Measurements from ENCODE around the gene MLEC.
"Not testable (repeated sequence)": the region's sequence is repeated elsewhere in the genome, so short reads cannot be mapped to it uniquely, and the experiment has no call there.

MLEC gene

GRCh38 chr12:120661432-120661831 lies 25.5 kb upstream of the MLEC start:
- in situ Hi-C loops (cut with MboI; ENCODE audit: low sequenced_read_pairs): no loop called here

- in situ Hi-C loops (cut with MboI; ENCODE audit: low sequenced_read_pairs): no loop called here
Observed at GRCh38 chr12:120662879-120663278, 24.1 kb upstream of the MLEC start.

- in situ Hi-C loops (cut with MboI; ENCODE audit: low sequenced_read_pairs): no loop called here
Observed at GRCh38 chr12:120663741-120664140, 23.2 kb upstream of the MLEC start.

DNA sequence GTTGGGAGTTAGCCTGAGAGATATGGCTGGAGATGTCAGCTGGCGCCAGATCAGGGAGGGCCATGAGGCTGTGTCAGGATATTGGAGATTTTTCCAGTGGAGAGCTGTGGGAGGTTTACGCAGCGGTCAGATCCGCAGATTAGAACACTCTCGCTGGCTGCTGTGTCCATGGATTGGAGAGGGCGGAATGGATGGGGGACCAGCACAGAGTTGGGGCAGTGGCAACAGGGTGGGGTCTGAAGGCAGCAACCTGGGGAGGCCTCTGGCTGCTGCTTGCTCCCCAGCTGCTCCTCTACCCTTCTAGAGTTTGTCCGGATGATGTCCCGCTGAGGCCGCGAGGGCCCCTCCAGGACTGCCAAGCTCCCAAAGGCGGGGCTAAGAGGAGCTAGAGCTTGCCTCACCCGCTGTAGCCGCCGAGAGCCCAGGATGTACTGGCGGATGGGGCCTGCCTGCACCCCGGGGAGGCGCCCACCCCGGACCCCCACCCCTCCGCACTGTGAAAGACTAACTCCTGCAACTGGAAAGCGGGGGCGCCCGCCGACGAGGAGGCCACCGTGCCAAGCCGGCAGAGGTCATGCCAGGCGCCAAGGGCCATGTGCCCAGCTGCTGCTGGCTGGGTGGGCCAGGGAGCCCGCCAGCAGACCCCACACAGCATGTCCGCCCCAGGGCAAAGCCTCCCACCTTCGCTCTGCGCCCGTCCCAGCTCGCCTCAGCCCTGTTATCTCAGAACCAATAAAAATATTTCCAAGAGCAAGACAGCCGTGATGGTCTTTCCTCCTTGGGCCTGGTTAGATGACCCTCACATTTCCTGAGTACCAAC lies 20.2 kb upstream of the MLEC start:
- in situ Hi-C loops (cut with MboI; ENCODE audit: low sequenced_read_pairs): no loop called here

DNA sequence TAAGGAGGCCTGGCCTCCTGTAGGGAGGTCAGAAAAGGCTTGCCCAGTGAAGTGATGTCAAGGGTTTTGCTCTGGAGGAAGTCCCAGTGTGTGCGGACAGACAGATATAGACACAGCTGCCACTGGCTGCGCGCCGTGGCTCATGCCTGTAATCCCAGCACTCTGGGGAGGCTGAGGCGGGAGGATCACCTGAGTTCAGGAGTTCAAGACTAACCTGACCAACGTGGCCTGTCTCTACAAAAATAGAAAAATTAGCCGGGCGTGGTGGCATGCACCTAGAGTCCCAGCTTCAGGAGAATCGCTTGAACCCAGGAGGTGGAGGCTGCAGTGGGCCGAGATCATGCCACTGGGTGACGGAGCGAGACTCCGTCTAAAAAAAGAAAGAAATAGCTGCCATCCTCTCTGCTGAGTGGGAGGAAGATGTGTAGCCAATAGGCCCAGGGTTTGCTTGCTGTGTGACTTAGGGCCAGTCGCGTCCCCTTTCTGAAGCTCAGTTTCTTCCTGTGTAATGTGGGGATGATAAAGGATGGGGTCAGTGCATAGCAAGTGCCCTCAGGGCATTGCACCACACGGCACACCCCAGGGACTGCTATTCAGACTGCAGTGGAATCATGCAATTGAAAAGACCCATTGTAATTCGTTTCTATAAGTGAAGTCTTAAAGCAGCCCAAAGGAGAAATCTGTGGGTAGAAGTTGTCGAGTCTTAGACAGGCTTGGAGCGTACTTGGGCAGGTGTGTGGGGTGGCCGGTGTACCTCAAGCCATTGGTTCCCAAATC lies 18.7 kb upstream of the MLEC start:
- in situ Hi-C loops (cut with MboI; ENCODE audit: low sequenced_read_pairs): no loop called here

GRCh38 chr12:120668868-120669840 lies 17.8 kb upstream of the MLEC start:
- in situ Hi-C loops (cut with MboI; ENCODE audit: low sequenced_read_pairs): no loop called here

DNA sequence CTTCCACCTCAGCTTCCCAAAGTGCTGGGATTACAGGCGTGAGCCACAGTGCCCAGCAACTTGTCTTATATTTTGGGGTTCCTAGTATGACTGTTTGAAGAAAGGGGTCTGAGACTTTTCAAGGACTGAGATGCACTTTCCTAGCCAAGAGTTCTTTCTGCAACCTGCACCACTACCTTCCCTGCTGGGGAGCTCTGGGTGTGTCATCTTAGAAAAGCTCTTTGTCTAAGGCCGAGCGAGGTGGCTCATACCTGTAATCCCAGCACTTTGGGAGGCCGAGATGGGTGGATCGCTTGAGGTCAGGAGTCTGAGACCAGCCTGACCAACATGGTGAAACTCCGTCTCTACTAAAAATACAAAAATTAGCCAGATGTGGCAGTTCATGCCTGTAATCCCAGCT lies 16.7 kb upstream of the MLEC start:
- in situ Hi-C loops (cut with MboI; ENCODE audit: low sequenced_read_pairs): not testable (repeated sequence)

DNA sequence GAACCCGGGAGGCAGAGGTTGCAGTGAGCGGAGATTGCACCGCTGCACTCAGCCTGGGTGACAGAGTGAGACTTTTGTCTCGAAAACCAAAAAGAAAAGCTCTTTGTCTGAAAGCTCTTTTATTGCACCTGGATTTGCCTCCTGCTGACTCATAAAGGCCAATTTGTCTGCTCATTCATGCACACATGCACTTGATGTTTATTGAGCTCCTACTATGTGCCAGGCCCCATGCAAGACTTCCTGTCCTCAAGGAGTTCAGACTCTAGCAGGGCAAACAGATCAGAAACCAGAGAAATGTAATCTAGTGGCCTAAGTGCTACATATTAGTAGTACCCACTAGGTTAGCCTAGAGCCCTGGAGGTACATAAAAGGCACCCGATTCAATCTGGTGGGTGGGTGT lies 16.3 kb upstream of the MLEC start:
- in situ Hi-C loops (cut with MboI; ENCODE audit: low sequenced_read_pairs): no loop called here

DNA sequence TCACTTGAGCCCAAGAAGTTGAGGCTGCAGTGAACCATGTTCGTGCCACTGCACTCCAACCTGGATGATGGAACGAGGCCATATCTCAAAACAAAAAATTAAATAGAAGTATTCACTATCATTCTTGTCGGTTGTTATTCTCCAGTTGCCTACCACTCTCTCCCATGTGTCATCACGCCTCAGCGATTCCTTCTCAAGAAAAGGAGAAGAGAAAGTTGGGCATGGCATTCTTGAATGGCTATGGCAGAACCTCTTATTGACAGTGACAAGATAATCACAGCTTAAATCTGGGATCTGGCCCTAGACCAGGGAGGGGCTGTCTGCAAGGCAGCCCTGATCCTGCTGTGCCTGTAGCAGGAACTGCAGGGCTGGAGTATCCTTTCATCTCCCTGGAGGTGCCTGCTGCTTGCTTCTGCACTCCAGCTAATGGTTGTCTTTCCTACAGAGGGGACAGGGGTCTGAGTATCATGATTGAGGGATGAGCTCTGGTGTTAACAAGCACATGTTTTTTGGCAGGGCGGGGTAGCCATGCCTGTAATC lies 12.8 kb upstream of the MLEC start:
- in situ Hi-C loops (cut with MboI; ENCODE audit: low sequenced_read_pairs): no loop called here

- in situ Hi-C loops (cut with MboI; ENCODE audit: low sequenced_read_pairs): no loop called here
Observed at GRCh38 chr12:120677765-120678473, 9.0 kb upstream of the MLEC start.

DNA sequence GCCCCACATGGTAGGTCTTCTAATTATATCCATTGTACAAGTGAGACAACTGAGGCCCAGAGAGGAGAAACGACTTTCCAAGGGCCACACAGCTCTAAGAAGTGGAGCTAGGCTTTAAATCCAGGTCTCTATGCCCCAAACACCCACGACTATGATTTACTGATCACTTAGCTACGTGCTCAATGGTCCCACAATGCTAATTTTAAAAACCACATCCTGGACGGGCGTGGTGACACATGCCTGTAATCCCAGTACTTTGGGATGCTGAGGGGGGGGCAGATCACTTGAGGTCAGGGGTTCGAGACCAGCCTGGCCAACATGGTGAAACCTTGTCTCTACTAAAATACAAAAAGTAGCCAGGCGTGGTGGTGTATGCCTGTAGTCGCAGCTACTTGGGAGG lies 8.4 kb upstream of the MLEC start:
- in situ Hi-C loops (cut with MboI; ENCODE audit: low sequenced_read_pairs): no loop called here

DNA sequence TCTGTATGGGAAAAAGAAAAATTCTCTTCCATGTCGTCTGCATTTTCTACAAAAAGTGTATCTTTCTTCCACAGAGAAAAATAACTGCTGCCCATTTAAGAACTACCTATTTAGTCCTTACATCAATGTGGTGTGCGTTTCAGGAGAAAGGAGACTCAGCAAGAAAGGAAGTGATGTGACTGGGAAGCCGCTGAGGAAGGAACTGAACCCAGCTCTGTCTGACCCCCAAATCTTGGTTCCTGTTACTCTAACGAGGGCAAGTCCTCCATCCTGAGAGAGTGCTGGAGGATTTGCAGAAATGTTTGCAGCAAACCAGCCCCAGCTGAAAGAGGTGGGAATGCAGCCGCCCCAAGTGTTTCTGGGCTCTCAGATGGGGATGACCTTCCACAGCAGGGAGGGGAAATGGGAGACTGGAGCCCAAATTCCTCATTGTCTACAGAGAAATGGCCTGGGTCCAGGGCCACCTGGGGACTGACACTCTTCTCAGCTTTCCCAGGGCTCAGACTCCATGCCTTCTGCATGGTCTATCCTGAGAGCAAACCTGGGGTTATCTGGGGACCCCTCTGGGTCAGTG lies 6.7 kb upstream of the MLEC start:
- in situ Hi-C loops (cut with MboI; ENCODE audit: low sequenced_read_pairs): no loop called here

DNA sequence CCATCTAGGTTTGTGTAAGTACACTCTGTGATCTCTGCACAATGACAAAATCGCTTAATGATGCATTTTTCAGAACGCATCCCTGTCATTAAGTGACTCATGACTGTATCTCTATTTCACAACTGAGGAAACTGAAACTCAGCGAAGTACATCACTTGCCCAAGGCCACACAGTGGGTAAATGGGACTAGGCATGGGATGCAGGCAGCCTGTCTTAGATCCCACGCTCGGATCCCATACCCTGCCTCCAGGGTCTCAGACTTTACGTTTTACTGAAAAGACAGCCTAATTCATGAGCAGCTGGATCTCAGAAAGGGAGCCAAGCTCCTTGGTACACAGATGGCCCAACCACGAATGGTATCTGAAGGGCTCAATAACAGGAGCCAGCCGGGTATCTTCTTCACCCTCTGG lies 2.4 kb upstream of the MLEC start:
- in situ Hi-C loops (cut with MboI; ENCODE audit: low sequenced_read_pairs): no loop called here

DNA sequence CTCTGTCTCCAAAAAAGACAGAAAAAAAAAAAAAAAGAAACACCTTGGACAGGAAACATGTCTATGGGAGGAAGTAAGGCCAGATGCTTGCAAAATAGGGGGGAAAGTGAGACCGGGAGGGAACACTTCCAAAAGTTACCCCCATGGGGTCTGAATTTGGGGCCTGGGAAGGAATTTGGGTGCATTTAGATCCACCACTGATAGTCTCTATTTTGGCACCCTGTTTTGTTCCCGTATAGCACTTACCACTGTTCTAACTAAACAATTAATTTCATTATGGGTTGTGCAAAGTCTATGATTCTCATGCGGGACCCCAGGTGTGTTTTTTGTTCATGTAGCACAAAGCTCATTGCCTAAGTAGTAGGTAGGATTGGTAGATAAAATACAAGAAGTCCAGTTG lies 1.4 kb upstream of the MLEC start:
- in situ Hi-C loops (cut with MboI; ENCODE audit: low sequenced_read_pairs): no loop called here

DNA sequence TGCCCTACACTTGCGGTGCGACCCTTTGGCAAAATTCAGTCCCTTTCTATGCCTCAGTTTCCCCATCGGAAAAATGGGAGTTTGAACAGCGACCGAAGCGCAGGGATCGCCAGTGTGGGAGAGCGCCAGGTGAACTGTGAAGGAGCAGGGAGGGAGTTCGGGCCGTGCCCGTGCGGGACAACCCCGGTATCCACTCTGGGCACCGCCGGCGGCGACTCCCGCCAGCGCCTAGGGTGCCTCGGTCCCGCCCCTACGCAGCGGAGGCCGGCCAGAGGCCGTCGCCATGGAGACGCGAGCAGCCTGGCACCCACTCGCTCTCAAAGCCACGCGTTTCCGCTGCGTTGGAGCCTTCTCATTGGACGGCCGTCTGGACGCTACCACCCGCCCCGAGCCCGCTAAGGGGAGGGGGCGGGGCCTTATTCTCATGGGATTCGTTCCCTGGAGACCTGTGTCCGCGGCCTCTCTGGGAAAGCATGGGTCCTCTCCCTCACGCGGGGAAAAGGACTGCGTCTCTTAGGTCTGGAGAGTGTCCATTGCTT lies 729 bp upstream of the MLEC start:
- in situ Hi-C loops (cut with MboI; ENCODE audit: low sequenced_read_pairs): no loop called here

- in situ Hi-C loops (cut with MboI; ENCODE audit: low sequenced_read_pairs): no loop called here
Observed at GRCh38 chr12:120687578-120688289, 785 bp downstream of the MLEC start.

GRCh38 chr12:120688527-120689071 lies 1.6 kb downstream of the MLEC start:
- in situ Hi-C loops (cut with MboI; ENCODE audit: low sequenced_read_pairs): no loop called here

DNA sequence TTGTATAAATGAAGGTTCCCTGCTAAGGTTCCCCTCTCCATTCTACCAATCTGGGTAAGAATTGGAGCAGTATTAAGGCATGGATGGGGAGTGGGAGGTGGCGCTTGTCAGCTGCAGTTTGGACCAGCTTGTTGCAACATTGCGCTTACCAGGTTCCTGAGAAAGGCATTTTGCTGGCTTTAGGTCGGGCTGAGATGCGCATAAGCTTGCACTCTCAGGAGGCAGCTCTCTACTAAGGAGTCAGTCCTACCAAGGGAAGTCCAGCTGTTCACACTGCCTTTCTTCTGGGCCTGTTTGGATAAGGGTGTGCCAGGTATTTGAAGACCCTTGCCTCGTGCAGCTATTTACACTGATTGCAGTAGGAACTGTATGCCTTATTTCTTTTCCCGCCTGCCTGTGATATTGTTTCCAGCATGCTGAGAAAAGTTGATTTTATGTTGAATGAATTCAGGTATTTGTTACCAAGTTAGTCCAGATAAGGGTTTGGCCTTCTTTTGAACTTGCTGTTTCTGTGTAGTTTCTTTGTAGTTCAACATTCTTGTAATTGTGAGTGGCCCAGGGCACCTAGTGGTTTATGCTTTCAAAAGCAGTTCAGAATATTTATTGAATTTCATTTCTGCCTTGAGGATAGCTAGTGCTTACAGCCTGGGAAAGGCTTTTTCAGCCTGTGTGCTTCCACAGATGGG lies 2.6 kb downstream of the MLEC start:
- in situ Hi-C loops (cut with MboI; ENCODE audit: low sequenced_read_pairs): no loop called here
